Superior temporal gyrus (tissue), 1 donor: ENCODE data around the gene MYOD1.

Experiments
- DNase-seq: peaks from one replicate; pipeline ENCODE4 v3.0.0-alpha.2; 2016; ENCODE audit errors: extremely low spot score

MYOD1 gene

DNA sequence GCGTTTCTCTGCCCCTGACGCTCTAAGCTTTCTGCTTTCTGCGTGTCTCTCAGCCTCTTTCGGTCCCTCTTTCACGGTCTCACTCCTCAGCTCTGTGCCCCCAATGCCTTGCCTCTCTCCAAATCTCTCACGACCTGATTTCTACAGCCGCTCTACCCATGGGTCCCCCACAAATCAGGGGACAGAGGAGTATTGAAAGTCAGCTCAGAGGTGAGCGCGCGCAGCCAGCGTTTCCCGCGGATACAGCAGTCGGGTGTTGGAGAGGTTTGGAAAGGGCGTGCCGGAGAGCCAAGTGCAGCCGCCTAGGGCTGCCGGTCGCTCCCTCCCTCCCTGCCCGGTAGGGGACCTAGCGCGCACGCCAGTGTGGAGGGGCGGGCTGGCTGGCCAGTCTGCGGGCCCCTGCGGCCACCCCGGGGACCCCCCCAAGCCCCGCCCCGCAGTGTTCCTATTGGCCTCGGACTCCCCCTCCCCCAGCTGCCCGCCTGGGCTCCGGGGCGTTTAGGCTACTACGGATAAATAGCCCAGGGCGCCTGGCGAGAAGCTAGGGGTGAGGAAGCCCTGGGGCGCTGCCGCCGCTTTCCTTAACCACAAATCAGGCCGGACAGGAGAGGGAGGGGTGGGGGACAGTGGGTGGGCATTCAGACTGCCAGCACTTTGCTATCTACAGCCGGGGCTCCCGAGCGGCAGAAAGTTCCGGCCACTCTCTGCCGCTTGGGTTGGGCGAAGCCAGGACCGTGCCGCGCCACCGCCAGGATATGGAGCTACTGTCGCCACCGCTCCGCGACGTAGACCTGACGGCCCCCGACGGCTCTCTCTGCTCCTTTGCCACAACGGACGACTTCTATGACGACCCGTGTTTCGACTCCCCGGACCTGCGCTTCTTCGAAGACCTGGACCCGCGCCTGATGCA, at the start of gene MYOD1:
Gene MYOD1, plus strand, starts transcription at position 544 of the 910 bp plus-strand sequence. Its CDS starts 212 bp downstream, at position 756.
- DNase-seq, result no peak

DNA sequence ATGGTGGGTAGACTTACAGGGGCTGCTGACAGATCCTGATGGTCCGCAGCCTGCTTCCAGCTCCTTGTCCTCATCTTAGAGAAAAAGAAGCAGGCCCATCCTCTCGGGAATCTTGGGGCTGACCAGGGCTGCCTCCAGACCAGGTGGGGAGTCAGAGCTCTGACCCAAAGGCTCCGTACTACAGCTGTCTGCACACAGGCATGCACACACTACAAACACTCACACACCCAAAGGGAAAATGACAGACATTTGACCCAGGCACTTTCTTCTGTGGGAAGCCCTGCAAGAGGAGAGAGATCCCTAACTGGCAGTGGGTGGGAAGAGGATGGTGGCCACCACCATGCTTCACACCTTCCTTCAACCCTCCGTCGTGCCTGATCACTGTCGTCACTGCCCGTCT, 46.9 kb upstream of the MYOD1 start:
- no peak for DNase-seq

- DNase-seq, result no peak
Measured at GRCh38 chr11:17673951-17674350, 45.4 kb upstream of the MYOD1 start.

- DNase-seq, result no peak
Measured at GRCh38 chr11:17682848-17683247, 36.5 kb upstream of the MYOD1 start.

- no peak for DNase-seq
Measured at GRCh38 chr11:17683377-17684161, 35.8 kb upstream of the MYOD1 start.

DNA sequence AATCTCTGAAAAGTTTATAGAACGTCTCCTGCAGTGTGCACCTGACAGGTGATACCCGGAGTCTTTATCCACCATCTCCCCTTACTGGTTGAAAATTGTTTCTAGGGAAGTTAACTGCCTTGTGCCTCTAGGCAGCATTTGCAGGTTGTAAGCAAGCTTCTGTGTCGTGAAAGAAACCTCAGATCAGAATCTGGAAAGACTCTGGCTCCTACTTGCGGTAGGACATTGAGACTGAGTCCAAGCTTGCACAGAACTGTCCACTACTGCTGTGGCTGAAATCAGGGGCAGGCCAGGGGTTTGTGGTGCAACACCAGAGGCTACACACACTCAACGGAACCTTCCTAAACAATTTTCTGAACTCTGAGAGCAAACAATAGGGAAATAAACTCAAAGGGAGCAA, 34.8 kb upstream of the MYOD1 start:
- no peak for DNase-seq

DNA sequence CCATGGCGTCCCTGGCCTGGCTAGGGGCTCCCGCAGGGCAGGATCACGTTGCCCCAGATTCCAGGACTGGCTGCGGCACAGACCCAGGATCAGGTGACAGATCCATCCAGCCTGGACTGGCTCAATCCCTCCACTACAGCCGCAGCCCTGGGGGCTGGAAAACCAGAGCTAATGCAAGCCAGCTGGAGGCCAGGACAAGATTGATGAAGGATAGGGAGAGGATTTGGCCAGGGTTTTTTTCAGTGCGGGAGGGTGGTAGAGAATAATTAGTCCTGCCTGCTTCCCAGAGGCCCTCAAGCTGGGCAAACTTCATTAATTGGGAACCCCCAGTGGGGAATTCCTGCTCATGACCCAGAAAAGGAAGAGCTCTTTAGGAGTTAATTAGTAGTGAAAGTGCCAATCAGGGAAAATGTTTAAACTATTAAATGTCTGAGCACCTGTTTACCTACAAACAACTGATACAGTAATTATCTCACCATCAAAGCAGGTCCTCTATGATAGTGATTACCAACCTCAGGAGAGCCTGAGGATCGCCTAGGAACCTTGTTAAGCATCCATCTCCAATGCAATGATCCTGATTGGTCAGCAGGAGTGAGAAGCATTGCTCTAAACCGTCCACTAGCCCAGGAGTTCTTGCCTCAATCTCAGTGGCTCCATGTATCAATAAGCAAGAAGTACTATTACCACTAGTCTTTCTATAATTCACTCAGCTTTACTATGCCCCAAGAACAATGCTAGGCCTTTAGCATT, 33.0 kb upstream of the MYOD1 start:
- no peak for DNase-seq

DNA sequence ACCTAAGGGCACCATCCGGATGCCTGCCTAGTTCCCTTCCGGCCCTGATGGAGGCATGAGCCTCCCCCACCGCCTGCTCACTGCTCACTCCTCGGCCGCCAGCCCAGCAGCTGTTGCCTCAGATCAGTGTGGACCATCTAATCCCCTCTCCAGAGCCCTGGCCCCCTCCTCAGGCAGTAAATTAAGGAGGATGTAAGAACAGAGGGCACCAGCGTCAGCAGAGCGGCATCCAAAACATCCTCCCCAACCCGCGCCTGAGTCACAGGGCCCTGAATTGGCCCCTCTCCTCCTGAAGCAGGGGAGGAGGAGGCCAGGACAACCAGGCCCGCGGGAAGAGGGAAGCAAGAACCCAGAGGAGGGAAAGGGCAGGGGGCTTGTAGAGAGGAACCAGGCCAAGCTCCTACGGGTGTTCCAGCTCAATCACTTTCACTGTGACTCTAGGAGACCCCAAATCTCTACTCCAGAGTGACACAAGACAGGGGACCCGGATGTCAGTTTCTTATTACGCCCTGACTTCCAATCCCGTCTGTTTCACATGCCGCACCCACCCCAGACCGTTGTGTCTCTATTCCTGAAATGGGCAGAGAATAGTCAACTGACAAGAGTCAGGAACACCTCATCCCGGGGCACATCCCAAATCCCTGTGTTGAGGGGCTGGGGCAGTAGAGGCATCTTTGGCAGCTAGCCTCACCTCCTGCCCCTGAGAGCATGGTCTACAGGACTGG, 31.3 kb upstream of the MYOD1 start:
- DNase-seq, result no peak

- DNase-seq, result no peak
Measured at GRCh38 chr11:17691550-17691949, 27.8 kb upstream of the MYOD1 start.

GRCh38 chr11:17691976-17692375, 27.4 kb upstream of the MYOD1 start:
- no peak for DNase-seq

DNA sequence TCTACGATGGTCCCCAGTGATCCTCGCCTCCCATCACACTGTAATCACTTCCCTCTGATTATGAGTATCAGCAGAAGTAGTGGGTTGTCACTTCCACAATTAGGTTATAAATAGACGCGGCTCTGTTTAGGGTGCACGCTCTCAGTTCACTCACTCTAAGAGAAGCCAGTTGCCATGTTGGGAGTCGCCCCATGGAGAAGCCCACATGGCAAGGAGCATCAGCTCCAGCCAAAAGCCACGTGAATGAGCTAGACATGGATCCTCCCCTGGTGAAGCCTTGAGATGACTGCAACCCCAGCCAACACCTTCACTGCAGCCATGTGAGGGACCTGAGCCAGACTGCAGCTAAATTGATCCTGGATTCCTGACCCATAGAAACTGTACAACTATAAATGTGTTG, 26.4 kb upstream of the MYOD1 start:
- DNase-seq, result no peak

- no peak for DNase-seq
Measured at GRCh38 chr11:17693531-17693930, 25.8 kb upstream of the MYOD1 start.

DNA sequence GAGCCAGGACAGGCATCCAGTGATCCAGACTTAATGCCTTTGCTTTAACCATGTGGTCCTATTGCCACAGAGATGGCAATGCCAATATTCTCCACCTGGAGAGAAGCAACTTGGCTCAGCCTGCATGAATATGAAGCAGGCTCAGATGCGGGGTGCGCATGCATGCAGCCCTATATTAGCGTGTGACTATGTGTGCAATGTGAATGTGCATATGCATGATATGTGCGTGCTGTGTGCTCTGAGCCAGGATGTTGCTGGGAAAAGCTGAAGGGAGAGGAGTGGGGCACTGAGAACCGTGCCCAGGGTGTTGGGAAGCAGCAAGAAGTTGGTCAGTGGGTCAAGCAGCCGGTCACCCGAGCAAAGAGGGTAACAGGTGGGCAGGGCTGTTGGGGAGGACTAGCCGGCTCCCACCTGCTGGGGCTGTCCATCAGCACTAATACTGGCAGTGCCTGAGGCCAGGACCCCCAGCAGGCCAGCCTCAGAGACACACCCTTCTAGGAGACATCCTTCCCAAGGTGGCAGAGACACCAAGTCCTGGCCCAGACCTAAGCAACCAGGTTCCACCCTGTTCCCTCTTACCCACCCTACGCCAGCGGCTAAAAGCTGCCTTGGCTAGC, 24.8 kb upstream of the MYOD1 start:
- DNase-seq, result no peak

GRCh38 chr11:17695454-17696441, 23.6 kb upstream of the MYOD1 start:
- no peak for DNase-seq

- no peak for DNase-seq
Measured at GRCh38 chr11:17696741-17697140, 22.6 kb upstream of the MYOD1 start.

- DNase-seq, result no peak
Measured at GRCh38 chr11:17697175-17697949, 22.0 kb upstream of the MYOD1 start.

DNA sequence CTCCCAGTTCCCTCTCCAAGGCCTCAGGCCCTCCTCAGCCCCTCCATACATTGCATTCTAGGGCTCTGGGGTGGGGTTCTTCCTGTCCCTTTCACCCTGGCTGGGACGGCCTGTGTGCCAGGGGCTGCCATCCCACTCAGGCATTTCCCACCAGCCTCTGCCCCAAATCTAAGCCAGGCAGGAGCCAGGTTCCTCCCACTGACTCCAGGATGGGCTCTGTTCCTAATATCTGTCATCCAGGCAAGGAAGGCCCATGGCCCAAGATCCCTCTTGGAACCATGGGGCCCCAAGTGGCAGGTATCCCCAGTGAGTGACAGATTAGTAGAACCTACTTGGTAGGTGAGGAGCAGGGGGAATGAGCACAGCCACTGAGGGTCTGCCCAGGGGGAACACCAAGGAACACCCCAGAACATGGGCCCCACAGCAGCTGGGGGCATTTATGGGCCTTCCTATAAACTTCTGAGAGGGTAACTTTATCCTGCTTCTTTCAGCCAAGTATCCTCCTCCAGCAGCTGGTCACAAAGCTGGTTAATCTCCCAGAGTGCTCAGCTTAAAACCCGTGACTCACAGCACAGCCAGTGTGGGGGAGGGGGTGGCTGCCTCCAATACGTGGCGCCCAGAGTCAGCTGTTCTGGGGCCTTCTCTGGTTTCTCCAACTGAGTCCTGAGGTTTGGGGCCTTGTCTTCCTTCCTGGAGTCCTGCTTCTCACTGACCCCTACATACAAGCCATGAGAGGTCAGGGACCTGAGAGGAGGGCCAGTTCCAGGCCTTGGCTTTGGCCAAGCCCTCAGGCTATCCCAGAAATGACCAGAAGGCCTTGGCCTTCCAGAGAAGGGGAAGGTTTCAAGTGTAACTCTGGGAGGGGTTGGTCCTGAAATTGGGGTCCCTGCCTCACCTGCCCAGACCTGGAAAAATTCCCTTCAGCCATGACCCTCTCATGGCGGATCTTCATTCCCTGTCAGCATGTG, 19.9 kb upstream of the MYOD1 start:
- no peak for DNase-seq

DNA sequence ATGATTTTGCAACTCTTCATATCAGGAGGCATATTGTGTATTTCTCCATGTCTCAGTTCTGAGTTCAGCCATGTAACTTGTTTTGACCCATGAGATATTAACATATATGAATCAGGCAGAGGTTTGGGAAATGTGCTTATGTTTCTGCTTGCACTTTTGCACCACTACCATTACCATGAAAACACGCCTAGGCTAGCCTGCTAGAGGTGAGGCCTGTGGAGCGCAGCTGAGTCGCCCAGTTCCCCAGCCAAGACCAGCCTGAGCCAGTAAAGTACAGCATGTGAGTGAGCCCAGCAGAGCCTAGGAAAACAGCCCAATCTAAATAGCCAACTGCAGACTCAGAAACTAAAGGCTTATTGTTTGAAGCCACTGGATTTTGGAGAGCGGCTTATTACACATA, 18.4 kb upstream of the MYOD1 start:
- DNase-seq, result no peak
